ENCODE data around the gene NUDT22.

DNA sequence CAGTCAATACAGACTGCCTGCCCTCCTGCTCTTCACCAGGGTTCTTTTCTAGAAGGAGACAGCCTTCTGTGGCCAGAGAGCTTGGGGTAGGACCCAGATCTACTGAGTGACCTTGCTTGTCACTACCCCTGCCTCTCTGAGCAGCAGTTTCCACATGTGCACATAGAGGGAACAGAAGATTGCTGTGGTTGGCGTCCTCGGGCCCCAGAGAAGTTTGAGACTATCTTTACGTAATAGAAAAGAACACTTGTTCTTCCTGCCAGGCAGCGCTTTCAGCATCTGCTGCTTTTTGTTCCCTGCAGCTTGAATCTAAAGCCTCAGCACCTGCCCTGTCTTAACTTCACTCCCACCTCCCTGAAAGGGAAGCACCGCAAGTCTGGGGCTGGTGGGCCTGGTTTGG lies 12.9 kb downstream of the NUDT22 start:
- TF ChIP-seq, protein P1, sequence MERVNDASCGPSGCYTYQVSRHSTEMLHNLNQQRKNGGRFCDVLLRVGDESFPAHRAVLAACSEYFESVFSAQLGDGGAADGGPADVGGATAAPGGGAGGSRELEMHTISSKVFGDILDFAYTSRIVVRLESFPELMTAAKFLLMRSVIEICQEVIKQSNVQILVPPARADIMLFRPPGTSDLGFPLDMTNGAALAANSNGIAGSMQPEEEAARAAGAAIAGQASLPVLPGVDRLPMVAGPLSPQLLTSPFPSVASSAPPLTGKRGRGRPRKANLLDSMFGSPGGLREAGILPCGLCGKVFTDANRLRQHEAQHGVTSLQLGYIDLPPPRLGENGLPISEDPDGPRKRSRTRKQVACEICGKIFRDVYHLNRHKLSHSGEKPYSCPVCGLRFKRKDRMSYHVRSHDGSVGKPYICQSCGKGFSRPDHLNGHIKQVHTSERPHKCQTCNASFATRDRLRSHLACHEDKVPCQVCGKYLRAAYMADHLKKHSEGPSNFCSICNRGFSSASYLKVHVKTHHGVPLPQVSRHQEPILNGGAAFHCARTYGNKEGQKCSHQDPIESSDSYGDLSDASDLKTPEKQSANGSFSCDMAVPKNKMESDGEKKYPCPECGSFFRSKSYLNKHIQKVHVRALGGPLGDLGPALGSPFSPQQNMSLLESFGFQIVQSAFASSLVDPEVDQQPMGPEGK (CRISPR knock-in tag; IDR thresholded peaks at IDR 0.05; ENCODE audit: borderline replicate concordance): no peak
- no peak for TF ChIP-seq ZFP30 (CRISPR knock-in tag; IDR thresholded peaks at IDR 0.05)
- no peak for TF ChIP-seq TCF4 (CRISPR knock-in tag; IDR thresholded peaks at IDR 0.05; ENCODE audit: borderline replicate concordance)
- TF ChIP-seq ZFP3 (CRISPR knock-in tag; IDR thresholded peaks at IDR 0.05): no peak
- no peak for TF ChIP-seq ZNF8 (CRISPR knock-in tag; IDR thresholded peaks at IDR 0.05)
- no peak for TF ChIP-seq ZC3H10 (CRISPR knock-in tag; IDR thresholded peaks at IDR 0.05)
- TF ChIP-seq, protein P2, sequence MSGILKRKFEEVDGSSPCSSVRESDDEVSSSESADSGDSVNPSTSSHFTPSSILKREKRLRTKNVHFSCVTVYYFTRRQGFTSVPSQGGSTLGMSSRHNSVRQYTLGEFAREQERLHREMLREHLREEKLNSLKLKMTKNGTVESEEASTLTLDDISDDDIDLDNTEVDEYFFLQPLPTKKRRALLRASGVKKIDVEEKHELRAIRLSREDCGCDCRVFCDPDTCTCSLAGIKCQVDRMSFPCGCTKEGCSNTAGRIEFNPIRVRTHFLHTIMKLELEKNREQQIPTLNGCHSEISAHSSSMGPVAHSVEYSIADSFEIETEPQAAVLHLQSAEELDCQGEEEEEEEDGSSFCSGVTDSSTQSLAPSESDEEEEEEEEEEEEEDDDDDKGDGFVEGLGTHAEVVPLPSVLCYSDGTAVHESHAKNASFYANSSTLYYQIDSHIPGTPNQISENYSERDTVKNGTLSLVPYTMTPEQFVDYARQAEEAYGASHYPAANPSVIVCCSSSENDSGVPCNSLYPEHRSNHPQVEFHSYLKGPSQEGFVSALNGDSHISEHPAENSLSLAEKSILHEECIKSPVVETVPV (CRISPR knock-in tag; IDR thresholded peaks at IDR 0.05): no peak
- TF ChIP-seq, protein P3, sequence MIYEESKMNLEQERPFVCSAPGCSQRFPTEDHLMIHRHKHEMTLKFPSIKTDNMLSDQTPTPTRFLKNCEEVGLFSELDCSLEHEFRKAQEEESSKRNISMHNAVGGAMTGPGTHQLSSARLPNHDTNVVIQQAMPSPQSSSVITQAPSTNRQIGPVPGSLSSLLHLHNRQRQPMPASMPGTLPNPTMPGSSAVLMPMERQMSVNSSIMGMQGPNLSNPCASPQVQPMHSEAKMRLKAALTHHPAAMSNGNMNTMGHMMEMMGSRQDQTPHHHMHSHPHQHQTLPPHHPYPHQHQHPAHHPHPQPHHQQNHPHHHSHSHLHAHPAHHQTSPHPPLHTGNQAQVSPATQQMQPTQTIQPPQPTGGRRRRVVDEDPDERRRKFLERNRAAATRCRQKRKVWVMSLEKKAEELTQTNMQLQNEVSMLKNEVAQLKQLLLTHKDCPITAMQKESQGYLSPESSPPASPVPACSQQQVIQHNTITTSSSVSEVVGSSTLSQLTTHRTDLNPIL (CRISPR knock-in tag; IDR thresholded peaks at IDR 0.05; ENCODE audit: low read depth): no peak
- no peak for TF ChIP-seq ARNTL (CRISPR knock-in tag; IDR thresholded peaks at IDR 0.05; ENCODE audit: borderline replicate concordance, low read depth)
- no peak for TF ChIP-seq ISL1 (CRISPR knock-in tag; IDR thresholded peaks at IDR 0.05)

All from SK-N-SH treated with all-trans-retinoic acid at 6 μM for 48 hours (cell line).